GM18499 (cell line): ENCODE data around the gene SORCS2.

Experiments
- ATAC-seq: cut with Tn5 transposase; IDR thresholded peaks from one replicate; pipeline ENCODE4 v1.9.1; 2021; ENCODE audit warnings: moderate number of reproducible peaks; ENCODE audit not compliant: insufficient read depth, unreplicated experiment

The SORCS2 gene

DNA sequence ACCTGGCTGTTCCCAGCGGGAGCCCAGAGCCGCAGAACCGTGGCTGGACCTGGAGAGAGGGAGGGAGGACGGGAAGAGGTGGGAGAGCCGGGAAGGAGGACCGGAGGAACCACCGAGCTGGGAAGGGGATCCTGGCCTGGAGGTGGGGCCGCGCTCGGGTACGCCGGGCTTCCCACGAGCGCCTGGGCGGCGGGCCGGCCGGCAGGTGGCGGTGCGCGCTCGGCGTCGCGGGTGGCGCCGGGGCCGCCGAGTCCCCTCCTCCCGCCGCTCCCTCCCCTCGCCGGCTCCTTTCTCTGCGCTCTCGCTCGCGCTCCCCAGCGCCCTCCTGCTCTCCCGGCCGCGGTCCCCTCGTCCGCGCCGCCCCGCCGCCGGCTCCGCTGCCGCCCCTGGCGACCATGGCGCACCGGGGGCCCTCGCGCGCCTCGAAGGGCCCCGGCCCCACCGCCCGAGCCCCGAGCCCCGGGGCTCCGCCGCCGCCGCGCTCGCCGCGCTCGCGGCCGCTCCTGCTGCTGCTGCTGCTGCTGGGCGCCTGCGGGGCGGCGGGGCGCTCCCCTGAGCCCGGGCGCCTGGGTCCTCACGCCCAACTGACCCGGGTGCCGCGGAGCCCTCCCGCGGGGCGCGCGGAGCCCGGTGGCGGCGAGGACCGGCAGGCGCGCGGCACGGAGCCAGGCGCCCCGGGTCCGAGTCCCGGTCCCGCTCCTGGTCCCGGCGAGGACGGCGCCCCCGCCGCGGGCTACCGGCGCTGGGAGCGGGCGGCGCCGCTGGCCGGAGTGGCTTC lies at the start of gene SORCS2:
SORCS2 (plus strand) TSS at position 287 of the 778 bp plus-strand sequence.
- no peak for ATAC-seq

DNA sequence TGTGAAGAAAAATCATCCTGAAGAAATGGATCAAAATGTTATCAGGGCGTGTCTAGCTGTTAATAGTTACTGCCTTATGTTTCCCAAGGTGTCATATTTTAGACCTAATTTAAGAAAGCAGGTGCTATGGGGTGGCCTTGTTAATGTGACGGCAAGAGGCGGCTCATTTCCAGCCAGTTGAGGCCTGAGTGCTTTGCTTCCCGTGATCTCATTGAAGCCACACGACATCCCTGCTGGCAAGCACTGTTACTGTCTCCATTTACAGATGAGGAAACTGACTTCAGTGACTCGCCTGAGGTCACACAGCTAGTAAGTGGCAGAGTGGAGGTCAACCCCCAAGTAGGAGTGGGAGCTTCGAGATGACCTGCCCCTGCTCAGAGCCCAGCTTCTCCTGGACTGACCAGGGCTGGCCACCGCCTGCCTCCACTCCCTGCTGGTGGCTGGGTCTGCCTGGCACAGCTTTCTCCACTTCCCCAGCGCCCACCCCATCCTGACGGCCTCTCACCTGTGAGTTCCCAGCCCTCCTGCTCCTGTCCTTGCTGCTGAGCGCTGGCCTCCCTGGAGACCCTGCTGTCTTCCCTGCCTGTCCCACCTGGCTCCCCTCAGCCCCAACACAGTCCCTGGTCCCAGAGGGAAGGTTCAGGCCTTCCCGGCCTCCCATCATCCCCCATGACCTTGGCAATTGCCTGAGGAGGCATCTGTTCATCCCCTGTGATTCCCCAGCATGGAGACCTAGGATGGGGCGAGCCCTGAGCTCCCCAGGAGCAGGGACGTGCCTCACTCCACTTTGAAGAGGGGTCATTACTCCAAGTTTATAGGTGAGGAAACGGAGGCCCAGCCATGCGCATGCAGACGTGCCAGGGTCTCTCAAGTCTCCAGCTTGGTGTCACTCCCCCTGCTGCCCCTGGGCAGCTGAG lies 47.7 kb upstream of the SORCS2 start:
- ATAC-seq, result no peak

- no peak for ATAC-seq
Observed at GRCh38 chr4:7145291-7145934, 46.9 kb upstream of the SORCS2 start.

DNA sequence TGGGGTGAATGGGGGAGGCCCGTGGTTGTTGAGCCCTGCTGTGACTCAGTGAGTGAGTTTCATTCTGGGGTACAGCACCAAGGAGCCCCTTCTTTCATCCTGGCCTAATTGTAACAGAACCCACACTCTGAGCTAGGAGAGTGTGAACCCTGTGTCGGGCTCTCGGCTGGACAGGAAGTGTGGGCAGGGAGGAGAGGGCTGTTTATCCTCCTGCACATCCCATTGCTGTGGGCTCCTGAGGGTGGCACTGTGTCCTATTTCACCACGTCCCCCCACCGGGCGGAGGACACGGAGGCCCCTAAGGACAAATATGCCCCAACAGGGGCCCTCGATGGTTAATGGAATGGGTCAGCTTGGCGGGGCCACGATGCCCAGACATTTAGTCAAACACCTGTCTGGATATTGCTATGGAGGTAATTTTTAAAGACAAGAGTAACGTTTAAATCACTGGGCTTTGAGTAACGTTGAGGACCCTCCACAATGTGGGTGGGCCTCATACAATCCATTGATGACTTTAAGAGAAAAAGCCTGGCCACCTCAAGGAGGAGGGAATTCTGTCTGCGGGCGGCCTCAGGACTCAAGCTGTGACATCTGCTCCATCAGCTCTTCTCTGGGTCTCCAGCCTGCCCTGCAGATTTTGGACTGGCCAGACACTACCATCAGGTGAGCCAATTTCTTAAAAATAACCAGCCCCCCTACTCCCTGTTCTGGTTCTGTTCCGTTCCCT lies 46.1 kb upstream of the SORCS2 start:
- no peak for ATAC-seq

DNA sequence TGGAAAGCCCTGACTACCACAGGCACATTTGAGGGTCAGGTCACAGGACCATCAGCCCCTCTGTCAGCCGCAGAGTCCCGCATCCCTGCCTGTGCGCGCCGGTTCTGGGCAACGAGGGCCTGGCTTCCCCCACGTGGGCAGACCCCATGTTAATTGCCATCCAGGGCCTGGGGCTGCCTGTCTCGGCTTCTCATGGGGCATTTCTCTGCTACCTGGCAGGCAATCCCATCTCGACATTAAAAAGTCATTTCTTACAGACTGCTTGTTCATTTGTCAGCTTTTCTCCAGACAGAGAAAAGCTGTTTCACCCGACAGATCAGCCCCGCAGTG lies 45.6 kb upstream of the SORCS2 start:
- no peak for ATAC-seq

DNA sequence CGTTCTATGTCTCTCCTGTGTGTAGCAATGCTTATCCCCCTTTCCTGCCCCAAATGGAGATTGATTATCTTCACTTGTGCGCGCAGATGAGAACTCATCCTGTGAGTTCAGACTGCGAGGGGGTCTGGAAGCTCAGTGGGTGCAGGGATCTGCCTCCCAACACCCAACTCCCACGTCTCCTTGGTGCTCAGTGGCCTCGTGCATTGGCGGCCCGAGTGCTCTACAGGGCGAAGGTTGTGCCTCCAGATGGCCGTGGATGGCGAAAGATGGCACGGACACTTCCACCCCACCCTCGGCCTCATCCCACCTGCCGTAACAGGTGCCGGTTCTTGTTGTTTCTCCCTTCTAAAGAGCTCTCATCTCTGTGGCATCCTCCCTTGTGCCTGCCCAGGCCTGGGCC lies 45.1 kb upstream of the SORCS2 start:
- ATAC-seq, result no peak

DNA sequence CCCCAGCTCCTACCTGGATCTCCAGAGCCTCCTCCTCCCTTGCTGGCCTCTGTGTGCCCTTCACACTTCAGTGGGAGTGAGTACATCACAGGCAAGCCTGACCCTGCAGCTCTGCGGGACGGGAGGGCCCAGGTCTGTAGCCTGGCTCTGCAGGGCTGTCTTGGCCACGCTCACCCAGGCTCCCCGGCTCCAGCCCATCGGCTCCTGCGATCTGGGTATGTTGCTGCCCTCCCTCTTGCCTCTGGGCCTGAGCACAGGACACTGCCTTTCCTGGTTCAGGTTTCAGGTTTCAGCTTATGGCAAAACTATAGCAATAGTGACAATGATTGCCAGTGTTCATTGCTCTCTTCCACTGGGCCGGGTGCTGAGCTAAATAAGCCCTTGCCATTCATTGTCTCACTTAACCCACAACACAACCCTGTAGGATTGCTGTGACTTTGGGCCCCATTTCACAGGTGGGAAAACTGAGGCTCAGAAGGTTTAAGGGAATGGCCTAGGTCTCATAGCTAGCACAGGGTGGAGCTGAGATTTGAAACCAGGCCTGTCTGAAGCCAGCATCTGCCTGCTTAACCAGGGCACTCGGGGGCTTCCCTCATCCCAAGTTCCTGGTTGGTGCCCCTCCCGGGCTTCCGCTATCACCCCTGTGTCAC lies 44.6 kb upstream of the SORCS2 start:
- ATAC-seq, result no peak

DNA sequence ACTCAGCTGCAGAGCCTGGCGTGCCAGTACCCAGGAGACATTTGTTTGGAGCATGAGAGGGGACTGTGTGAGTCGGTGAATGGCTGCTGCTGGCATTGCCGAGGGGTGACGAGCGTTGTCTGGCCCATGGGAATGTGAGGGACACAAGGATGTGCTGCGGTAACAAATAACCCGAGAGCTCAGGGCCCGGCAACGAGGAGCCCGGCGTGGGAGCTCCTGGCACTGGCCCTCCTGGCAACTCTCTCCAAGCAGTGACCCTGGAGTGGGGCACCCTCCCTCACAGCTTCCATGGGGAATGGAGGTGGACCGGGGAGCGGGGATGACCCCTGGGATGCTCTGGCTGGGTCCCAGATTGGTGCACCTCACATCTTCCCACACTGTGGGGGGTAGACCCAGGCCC lies 44.0 kb upstream of the SORCS2 start:
- ATAC-seq, result no peak

DNA sequence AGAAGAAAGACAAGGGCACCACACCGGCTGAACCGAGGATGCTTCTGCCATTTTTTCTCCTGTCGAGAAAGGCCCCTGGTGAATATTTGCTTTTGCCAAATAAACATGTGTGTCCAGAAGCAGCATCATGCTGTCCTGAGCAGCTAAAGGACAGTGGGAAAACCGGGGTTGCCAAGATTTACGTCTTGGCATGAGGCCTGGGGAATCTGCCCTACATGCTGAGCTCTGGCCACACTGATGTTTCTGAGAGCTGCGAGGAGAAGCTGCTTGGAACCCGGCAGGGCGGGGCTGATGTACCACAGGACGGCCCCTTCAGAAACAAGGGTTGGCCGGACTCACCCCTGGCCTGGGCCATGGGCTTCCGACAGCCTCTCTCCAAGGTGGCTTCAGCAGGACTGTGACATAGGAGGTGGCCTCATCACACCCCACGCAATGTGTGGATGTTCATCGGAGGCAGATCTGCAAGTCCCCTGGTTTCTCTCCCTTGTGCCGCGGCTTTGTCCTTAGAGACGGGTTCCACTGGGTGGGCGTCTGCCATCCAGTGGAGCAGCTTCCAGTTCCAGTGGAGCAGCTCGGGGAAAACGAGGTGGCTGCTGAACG lies 42.2 kb upstream of the SORCS2 start:
- ATAC-seq, result no peak

DNA sequence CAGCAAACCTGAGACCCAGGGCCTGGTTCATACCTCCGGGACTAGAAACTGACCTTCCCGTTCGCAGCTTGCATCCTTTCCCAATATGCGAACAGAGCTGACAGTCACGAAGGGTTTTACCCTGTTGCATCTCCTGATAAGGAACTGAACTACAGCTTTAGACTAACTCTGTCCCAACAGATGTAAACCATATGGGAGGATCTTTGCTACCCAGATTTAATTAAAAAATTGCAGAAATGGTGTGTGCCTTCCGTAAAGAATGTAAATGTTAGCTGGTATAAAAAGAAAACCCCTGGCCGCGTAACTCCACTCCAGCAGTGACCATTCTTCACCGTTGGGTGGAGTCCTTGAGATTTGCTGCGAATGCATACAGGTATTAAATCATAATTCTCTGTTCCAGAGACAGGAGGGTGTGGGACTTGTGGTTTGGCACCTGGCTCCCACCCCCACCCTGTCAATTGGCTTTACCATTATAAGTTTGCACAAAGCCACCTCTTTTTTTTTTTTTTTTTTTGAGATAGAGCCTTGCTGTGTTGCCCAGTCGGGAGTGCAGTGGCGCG lies 40.6 kb upstream of the SORCS2 start:
- no peak for ATAC-seq

GRCh38 chr4:7153711-7154110 lies 38.6 kb upstream of the SORCS2 start:
- ATAC-seq, result no peak

- ATAC-seq, result no peak
Observed at GRCh38 chr4:7154351-7154981, 37.9 kb upstream of the SORCS2 start.

DNA sequence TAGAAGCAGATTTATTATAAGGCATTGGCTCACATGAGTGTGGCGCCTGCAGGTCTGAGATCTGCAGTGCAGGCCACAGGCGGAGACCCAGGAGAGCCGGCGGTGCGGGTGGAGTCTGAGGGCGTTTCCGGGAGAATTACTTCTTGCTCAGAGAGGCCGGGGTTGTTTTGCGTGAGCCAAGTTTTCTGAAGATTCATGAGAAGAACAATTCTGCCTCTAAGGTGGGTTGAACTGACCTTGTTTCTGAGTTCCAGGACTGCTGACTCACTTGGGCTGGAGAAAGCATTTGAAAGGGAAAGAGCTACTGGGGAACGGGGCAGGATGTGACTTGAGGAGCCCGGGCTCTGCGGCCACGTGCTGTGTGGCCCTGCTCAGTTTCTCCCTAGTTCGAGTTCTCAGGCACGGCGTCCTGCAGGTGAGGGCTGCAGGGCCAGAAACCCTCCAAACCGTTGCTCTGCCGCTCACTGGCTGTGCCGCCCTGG lies 36.7 kb upstream of the SORCS2 start:
- no peak for ATAC-seq

GRCh38 chr4:7156328-7156727 lies 36.0 kb upstream of the SORCS2 start:
- no peak for ATAC-seq

- no peak for ATAC-seq
Observed at GRCh38 chr4:7156761-7157488, 35.4 kb upstream of the SORCS2 start.

DNA sequence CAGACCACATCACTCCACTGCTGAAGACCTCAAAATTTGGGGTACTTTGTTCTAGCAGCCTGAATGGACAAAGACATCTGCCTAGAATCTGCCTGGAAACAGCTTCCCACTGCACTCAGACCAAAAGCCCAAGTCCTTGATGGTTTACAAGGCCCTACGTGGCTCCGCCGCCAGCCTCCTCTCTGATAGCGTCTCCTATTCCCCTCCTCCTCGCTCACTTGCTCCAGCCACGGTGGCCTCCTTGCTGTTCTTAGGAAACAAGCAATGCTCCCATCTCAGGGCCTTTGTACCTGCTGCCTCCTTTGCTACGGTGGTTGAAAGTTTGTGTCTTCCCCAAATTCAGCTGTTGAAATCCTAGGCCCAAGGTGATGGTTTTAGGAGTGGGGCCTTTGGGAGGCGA lies 34.7 kb upstream of the SORCS2 start:
- no peak for ATAC-seq

DNA sequence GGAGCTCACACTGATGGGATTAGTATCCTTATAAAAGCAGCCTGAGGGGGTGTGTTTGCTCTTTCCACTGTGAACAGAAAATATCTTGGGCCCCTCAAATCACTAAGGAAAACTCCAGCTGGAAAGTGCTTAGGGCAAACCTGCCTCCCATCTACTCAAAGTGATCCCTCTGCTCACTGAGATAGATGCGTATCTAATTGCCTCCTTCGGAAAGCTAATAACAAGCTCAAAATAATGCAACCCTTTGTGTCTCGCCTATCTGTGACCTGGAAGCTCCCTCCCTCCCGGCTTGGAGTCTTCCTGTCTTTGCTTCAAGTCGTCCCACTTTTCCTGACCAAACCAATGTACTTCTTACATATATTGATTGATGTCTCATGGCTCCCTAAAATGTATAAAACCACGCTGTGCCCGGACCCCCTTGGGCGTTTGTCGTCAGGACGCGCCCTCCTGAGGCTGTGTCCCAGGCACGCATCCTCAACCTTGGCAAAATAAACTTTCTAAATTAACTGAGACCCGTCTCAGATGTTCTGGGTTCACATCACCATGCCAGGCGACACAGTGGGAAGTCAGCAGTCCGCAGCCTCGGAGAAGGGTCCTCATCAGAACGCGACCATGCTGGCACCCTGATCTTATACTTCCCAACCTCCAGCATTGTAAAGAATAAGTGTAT lies 34.1 kb upstream of the SORCS2 start:
- ATAC-seq, result no peak

DNA sequence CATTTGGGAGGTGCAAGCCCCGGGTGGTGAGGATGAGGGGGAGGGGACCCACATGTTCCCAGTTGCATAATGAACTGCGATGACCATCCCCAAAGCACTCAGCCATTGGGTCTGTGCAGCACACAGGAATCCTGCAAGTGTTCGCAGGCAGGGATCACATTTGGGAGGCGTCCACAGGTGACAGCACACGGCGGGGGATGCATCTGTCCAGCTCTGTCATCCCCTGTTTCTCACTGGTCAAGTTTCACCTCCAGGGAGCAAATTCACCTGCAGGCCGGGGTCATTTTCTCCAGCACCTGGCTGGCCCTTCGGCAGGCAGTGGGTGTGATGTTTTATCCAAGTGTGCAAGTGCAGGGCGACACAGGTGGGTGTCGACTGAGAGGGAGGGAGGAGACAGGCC lies 33.3 kb upstream of the SORCS2 start:
- no peak for ATAC-seq
